ENCODE data around the gene TMEM91. TPM values are rescaled to one million over a fixed set of nuclear protein-coding genes. Genes with fewer than 3 reads are reported as not detected.

TMEM91 gene
- total and polyA plus RNA-seq, 2 donors (not counting 1 experiment from before 2014, with no cell fraction given), result 6.3 to 7.1 TPM

DNA sequence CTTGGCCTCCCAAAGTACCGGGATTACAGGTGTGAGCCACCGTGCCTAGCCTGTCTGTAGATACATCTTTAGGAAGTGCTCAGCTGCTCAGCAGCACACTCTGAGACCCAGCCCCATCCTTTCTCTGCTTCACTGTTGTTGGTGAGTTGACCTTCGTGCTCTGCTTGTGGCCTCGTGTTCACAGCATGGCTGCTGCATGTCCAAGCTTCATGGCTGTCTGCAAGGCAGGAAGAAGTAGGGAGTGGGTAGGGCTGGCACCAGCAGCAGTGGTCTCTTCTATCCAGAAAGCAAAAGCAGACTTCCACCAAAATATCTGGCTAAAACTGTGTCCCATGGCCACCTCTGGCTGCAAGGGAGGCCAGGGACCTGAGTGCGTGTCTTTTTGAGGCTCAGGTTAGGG, 36.6 kb downstream of the TMEM91 start:
- Histone ChIP-seq H3K36me3 (replicated peaks in 1 of 2; ENCODE audit: control extremely low read depth in 1 of 2, control insufficient read depth in 1 of 2, extremely low read depth in 1 of 2, insufficient read depth in 2 of 2, low read length in 1 of 2) (peaks cover 0 to 43% of the 10 kb centered on the region in 2 experiments), H3K27me3 (replicated peaks in 1 of 4; ENCODE audit: control extremely low read depth in 1 of 4, control insufficient read depth in 3 of 4, insufficient read depth in 4 of 4, low read length in 3 of 4) (no peaks in the 10 kb centered on the region), H2AFZ (ENCODE audit: insufficient read depth, low read depth, low read length, poor library complexity, severe bottlenecking) (no peak overlapping the region), H4K20me1 (ENCODE audit: control insufficient read depth, insufficient read depth, low read length, poor library complexity, severe bottlenecking) (no peaks in the 10 kb centered on the region), H3K4me1 (ENCODE audit: control insufficient read depth in 2 of 2, insufficient read depth in 2 of 2, low read length in 2 of 2) (peaks cover 6 to 9% of the 10 kb centered on the region in 2 donors), H3K79me2 (ENCODE audit: control insufficient read depth, insufficient read depth, low read length) (peaks cover 26% of the 10 kb centered on the region), H3K4me3 (ENCODE audit: control extremely low read depth in 1 of 5, extremely low read depth in 1 of 5, insufficient read depth in 1 of 5, low read depth in 2 of 5, low read length in 4 of 5) (no peak overlapping the region), H3K9ac (ENCODE audit: low read length) (no peak overlapping the region), H3K27ac (ENCODE audit: low read length in 2 of 2) (no peak overlapping the region), H3K4me2 (replicated peaks; ENCODE audit: low read depth, low read length, poor library complexity, severe bottlenecking) (no peak overlapping the region), H3K9me3 (ENCODE audit: control extremely low read depth in 1 of 3, control insufficient read depth in 2 of 3, insufficient read depth in 1 of 3, low read length in 2 of 3) (no peaks in the 10 kb centered on the region)
- intact Hi-C loops (cut with micrococcal nuclease), result no loop called here
- Mint-ChIP-seq H3K4me1 (peaks cover 10% of the 10 kb centered on the region), H3K4me3 (no peak overlapping the region), H3K9me3 (ENCODE audit: insufficient read depth) (no peaks in the 10 kb centered on the region), H3K27ac (no peak overlapping the region), H3K27me3 (no peaks in the 10 kb centered on the region)
- WGBS (ENCODE audit: insufficient coverage), result 97% methylated on average over 4 of the region's 5 CpGs
- ChIA-PET CTCF (interaction anchor here (0.7 kb wide), 1 partner anchor 28 kb away, joined by 3 read pairs; no protein-coding TSS in a partner anchor), POLR2A (no interaction called here)
- TF ChIP-seq, protein P1, sequence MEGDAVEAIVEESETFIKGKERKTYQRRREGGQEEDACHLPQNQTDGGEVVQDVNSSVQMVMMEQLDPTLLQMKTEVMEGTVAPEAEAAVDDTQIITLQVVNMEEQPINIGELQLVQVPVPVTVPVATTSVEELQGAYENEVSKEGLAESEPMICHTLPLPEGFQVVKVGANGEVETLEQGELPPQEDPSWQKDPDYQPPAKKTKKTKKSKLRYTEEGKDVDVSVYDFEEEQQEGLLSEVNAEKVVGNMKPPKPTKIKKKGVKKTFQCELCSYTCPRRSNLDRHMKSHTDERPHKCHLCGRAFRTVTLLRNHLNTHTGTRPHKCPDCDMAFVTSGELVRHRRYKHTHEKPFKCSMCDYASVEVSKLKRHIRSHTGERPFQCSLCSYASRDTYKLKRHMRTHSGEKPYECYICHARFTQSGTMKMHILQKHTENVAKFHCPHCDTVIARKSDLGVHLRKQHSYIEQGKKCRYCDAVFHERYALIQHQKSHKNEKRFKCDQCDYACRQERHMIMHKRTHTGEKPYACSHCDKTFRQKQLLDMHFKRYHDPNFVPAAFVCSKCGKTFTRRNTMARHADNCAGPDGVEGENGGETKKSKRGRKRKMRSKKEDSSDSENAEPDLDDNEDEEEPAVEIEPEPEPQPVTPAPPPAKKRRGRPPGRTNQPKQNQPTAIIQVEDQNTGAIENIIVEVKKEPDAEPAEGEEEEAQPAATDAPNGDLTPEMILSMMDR (IDR thresholded peaks at IDR 0.05), result no peak
- no peak for TF ChIP-seq EZH2 (IDR thresholded peaks at IDR 0.05; ENCODE audit: borderline replicate concordance, insufficient read depth, low read depth, low read length, poor library complexity, severe bottlenecking)
- DNase-seq (no peak), ATAC-seq (ENCODE audit: low read depth) (no peak)

DNA sequence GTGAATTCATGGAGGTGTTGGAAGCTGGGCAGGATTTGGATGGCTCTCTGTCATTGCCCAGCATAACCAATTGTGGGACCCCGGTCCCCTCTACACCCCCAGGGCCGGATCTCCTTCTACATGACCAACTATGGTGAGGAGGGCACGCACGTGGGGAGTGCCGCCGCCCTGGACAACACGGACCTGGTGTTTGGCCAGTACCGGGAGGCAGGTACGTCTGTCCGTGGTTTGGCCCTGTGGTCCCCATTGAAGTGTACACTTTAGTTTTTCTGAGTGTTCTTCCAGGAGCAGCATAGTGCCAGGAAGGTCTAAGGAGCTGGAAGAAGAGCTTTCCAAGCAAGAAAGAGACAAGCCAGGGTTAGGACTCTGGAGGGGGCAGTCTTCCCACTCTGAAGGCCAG, 37.6 kb downstream of the TMEM91 start:
- no peaks in the 10 kb centered on the region for H3K27me3 Mint-ChIP-seq
- Histone ChIP-seq H3K79me2 (ENCODE audit: control insufficient read depth, insufficient read depth, low read length) (peaks cover 26% of the 10 kb centered on the region), H3K9ac (ENCODE audit: low read length) (no peak overlapping the region), H3K27ac (ENCODE audit: low read length in 2 of 2) (no peak overlapping the region), H2AFZ (ENCODE audit: insufficient read depth, low read depth, low read length, poor library complexity, severe bottlenecking) (no peak overlapping the region), H3K4me1 (ENCODE audit: control insufficient read depth in 2 of 2, insufficient read depth in 2 of 2, low read length in 2 of 2) (peaks cover 6 to 9% of the 10 kb centered on the region in 2 donors), H3K36me3 (replicated peaks in 1 of 2; ENCODE audit: control extremely low read depth in 1 of 2, control insufficient read depth in 1 of 2, extremely low read depth in 1 of 2, insufficient read depth in 2 of 2, low read length in 1 of 2) (peaks cover 0 to 53% of the 10 kb centered on the region in 2 experiments), H3K4me3 (ENCODE audit: control extremely low read depth in 1 of 5, extremely low read depth in 1 of 5, insufficient read depth in 1 of 5, low read depth in 2 of 5, low read length in 4 of 5) (no peak overlapping the region), H3K9me3 (ENCODE audit: control extremely low read depth in 1 of 3, control insufficient read depth in 2 of 3, insufficient read depth in 1 of 3, low read length in 2 of 3) (no peaks in the 10 kb centered on the region), H3K4me2 (replicated peaks; ENCODE audit: low read depth, low read length, poor library complexity, severe bottlenecking) (no peak overlapping the region), H4K20me1 (ENCODE audit: control insufficient read depth, insufficient read depth, low read length, poor library complexity, severe bottlenecking) (no peaks in the 10 kb centered on the region), H3K27me3 (replicated peaks in 1 of 4; ENCODE audit: control extremely low read depth in 1 of 4, control insufficient read depth in 3 of 4, insufficient read depth in 4 of 4, low read length in 3 of 4) (no peaks in the 10 kb centered on the region)
- ATAC-seq (ENCODE audit: low read depth) (no peak), DNase-seq (no peak)
- H3K4me3 Mint-ChIP-seq, result no peak overlapping the region
- H3K4me1 Mint-ChIP-seq, result peaks cover 10% of the 10 kb centered on the region
- intact Hi-C loops (cut with micrococcal nuclease), result no loop called here
- H3K9me3 Mint-ChIP-seq (ENCODE audit: insufficient read depth), result no peaks in the 10 kb centered on the region
- 96% methylated on average over 10 of the region's 10 CpGs for WGBS (ENCODE audit: insufficient coverage)
- no peak overlapping the region for H3K27ac Mint-ChIP-seq
- POLR2A ChIA-PET, result no interaction called here
- CTCF ChIA-PET, result interaction anchor here (0.6 kb wide), 1 partner anchor 420 kb away, joined by 3 read pairs; no protein-coding TSS in a partner anchor
- no peak for TF ChIP-seq EZH2 (IDR thresholded peaks at IDR 0.05; ENCODE audit: borderline replicate concordance, insufficient read depth, low read depth, low read length, poor library complexity, severe bottlenecking)
- TF ChIP-seq, protein P1 (IDR thresholded peaks at IDR 0.05), result no peak

All from B cell (primary cell).